Spleen (tissue), 7 donors: ENCODE measurements around the gene FCHO1.

ENCODE experiments used
- POLR2A ChIP-seq, 3 donors: fragments of 450-650 bp; IDR thresholded peaks; one replicate each; pipeline ENCODE4 v1.5.1; 2017; ENCODE audit warnings: antibody characterized with exemption in 3 of 3, mild to moderate bottlenecking in 1 of 3
- TF ChIP-seq, protein P1 (sequence below), 11 experiments: fragments of 200-600 bp in 7 of 11; fragments of 450-650 bp in 4 of 11; sonication (generic) in 4 of 11; IDR thresholded peaks in 8 of 11; conservative IDR thresholded peaks in 3 of 11; 1 replicate in 7 of 11; 2 replicates in 4 of 11; pipeline versions ENCODE4 v1.4.0 to v1.8.0; 2016 to 2021; ENCODE audit warnings: antibody characterized with exemption in 11 of 11, inconsistent platforms in 4 of 11, mild to moderate bottlenecking in 1 of 11
- donor health status: DM: no; HTN: no; CAD: no; lungs with moderate emphysema.
- donor health status: DM: no; HTN: no; CAD: no.
- donor health status: DM: no; HTN: no; CAD: no.

DNA sequence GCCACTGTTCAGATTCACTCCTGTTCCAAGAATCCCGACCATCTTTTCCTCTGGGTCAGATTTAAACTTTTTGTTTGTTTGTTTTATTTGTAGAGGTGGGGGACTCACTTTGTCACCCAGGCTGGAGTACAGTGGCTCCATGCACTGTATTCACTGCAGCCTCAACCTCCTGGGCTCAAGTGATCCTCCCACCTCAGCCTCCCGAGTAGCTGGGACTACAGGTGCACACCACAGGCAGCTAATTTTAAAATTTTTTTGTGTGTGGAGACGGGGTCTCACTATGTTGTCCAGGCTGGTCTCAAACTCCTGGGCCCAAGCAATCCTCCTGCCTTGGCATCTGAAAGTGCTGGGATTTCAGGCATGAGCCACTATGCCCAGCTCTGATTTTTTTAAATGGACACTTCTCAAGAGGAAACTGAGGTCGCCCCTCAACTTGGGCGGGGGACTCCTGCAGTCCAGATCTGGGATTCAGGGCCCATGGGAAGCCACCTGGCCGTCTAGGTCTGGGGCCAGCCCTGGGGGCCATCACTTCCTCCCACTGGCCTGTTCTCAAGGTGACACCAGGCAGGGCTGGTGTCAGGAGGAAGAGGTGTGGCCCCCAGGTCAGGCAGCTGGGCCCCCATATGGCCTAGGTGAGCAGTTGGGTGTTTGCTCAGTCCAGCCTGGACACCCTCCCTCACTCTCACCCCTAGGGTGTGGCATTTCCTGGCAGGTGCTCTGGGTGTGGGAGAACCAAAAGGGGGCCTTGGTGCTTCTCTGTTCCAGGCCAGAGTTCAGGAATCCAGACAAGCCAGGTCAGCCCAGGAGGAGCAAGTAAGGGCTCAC, 44.9 kb downstream of the FCHO1 start:
- no peak for TF ChIP-seq POLR2A (IDR thresholded peaks at IDR 0.05)
- TF ChIP-seq, protein P1, sequence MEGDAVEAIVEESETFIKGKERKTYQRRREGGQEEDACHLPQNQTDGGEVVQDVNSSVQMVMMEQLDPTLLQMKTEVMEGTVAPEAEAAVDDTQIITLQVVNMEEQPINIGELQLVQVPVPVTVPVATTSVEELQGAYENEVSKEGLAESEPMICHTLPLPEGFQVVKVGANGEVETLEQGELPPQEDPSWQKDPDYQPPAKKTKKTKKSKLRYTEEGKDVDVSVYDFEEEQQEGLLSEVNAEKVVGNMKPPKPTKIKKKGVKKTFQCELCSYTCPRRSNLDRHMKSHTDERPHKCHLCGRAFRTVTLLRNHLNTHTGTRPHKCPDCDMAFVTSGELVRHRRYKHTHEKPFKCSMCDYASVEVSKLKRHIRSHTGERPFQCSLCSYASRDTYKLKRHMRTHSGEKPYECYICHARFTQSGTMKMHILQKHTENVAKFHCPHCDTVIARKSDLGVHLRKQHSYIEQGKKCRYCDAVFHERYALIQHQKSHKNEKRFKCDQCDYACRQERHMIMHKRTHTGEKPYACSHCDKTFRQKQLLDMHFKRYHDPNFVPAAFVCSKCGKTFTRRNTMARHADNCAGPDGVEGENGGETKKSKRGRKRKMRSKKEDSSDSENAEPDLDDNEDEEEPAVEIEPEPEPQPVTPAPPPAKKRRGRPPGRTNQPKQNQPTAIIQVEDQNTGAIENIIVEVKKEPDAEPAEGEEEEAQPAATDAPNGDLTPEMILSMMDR (IDR thresholded peaks at IDR 0.05 in 8 of 11, conservative IDR thresholded peaks at IDR 0.05 in 3 of 11), result no peak
